GM18951 (cell line): Measurements from ENCODE around the gene MEAF6.

Experiments used
- POLR2A ChIP-seq: IDR thresholded peaks from 4 replicates; pipeline ENCODE4 v1.6.1; 2011; ENCODE audit warnings: mild to moderate bottlenecking; ENCODE audit not compliant: insufficient read length, insufficient read depth; ENCODE audit errors: extremely low read depth
- in situ Hi-C: fragments of 300-500 bp; cut with MboI; formaldehyde crosslinking; loops from one replicate; pipeline ENCODE4 v1.12.0; 2022; ENCODE audit warnings: low sequenced_read_pairs, mixed read lengths, inconsistent platforms; ENCODE audit not compliant: unreplicated experiment

The MEAF6 gene

GRCh38 chr1:37476460-37477197, 37.9 kb downstream of the MEAF6 start:
- no peak for TF ChIP-seq POLR2A
- in situ Hi-C loops = no loop called here

GRCh38 chr1:37476087-37476452, 38.5 kb downstream of the MEAF6 start:
- no peak for TF ChIP-seq POLR2A
- in situ Hi-C loops = no loop called here

DNA sequence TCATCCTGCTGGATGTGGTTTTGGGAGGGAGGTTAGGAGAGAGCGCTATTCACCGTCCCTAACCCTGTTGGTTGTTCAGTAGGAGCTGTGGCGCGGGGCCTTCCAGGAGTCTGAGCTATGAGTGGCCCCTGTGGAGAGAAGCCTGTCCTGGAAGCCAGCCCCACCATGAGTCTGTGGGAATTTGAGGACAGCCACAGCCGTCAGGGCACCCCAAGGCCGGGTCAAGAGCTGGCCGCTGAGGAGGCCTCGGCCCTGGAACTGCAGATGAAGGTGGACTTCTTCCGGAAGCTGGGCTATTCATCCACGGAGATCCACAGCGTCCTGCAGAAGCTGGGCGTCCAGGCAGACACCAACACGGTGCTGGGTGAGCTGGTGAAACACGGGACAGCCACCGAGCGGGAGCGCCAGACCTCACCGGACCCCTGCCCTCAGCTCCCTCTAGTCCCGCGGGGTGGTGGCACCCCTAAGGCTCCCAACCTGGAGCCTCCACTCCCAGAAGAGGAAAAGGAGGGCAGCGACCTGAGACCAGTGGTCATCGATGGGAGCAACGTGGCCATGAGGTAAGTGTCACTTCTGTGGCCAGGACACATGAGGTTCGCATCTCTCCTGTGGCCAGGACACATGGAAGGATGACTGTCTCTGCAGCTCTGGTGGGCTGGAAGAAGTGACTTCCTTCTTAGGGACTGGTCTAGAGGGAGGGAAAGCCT, 39.0 kb downstream of the MEAF6 start:
- TF ChIP-seq POLR2A = no peak
- in situ Hi-C loops = no loop called here

- in situ Hi-C loops = no loop called here
- no peak for TF ChIP-seq POLR2A
Measured at GRCh38 chr1:37474697-37475379, 39.7 kb downstream of the MEAF6 start.

GRCh38 chr1:37474046-37474696, 40.4 kb downstream of the MEAF6 start, which contains the start of gene ZC3H12A:
TSS of gene ZC3H12A (plus strand) at chr1:37474580. CDS start at chr1:37475497, 917 bp downstream.
- peak; percentile 100 for TF ChIP-seq POLR2A
- in situ Hi-C loops = no loop called here

DNA sequence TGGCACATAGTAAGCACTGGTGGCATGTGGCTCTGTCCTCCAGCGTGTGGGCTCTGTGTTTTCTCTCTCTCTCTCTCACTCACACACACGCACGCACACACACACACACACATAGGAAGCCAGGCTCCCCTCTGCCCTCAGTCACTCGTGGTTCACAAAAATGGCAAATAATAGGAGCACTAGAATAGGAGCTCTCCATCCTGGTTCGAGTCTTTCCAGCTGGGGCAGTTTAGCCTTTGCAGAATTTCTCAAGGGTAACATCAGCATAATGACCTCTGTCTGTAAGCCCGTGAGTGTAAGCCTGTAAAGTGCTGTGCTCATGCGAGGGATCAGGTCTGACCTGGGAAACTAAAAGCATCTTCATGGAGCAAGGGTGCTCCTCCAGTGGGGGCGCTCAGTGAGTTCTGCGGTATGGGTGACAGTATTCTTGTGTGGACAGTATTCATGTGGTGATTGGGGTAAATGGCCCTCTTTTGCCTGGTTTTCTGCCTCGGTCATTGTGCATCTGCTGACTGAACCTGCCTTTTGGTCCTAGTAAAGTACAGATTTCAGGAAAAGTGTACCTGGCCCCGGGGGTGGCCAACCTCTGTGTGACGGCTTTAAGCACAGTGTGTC, 41.0 kb downstream of the MEAF6 start:
- in situ Hi-C loops = no loop called here
- no peak for TF ChIP-seq POLR2A

- in situ Hi-C loops = no loop called here
- no peak for TF ChIP-seq POLR2A
Measured at GRCh38 chr1:37472994-37473393, 41.6 kb downstream of the MEAF6 start.

GRCh38 chr1:37472281-37472680, 42.3 kb downstream of the MEAF6 start:
- in situ Hi-C loops = no loop called here
- TF ChIP-seq POLR2A = no peak

GRCh38 chr1:37471345-37472231, 43.0 kb downstream of the MEAF6 start:
- in situ Hi-C loops = no loop called here
- no peak for TF ChIP-seq POLR2A

- TF ChIP-seq POLR2A = no peak
- in situ Hi-C loops = no loop called here
Measured at GRCh38 chr1:37469386-37469785, 45.2 kb downstream of the MEAF6 start.

DNA sequence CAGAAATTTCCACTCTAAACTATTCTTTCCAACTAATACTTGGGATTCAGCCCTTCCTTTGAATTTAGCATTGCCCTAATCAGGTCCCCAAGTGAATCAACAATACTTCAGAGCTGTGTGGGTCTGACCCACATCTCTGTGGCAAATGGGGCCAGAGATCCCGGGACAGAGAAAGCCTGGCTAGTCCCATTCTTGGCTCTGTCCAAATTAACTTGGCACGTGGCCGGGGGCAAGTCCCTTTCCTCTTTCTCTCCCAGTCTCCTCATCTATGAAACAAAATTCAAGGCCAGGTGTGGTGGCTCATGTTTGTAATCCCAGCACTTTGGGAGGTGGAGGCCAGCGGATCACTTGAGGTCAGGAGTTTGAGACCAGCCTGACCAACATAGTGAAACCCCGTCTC, 46.5 kb downstream of the MEAF6 start:
- TF ChIP-seq POLR2A = no peak
- in situ Hi-C loops = no loop called here
